GM12878 (cell line): ENCODE measurements around the gene TRAPPC6A. TPM values are rescaled to one million over a fixed set of nuclear protein-coding genes. Genes with fewer than 3 reads are reported as not detected.

ENCODE experiments used
- ATAC-seq: fragments of 200-7000 bp; cut with Tn5 transposase; 3 replicates; pipeline ENCODE4 v1.9.1; 2020; ENCODE audit warnings: mild to moderate bottlenecking, moderate library complexity
- BruUV-seq: library from RNA; stranded (reverse); fragments of 400-500 nt; replicated peaks from 2 replicates; lab custom pipeline; 2021; lab: Mats Ljungman, UMichigan
- CTCF ChIA-PET: fragments of 300-600 bp; sonication (Branson Sonifier 250); formaldehyde crosslinking; extraction: SDS; loops from one replicate; lab custom pipeline; 2021; ENCODE audit warnings: inconsistent platforms; lab: Yijun Ruan, JAX
- POLR2A ChIA-PET: fragments of 350-600 bp; formaldehyde crosslinking; extraction: SDS; loops from one replicate; lab custom pipeline; 2021; ENCODE audit warnings: inconsistent platforms; lab: Charles Lee
- RAD21 ChIA-PET: fragments of 300-600 bp; sonication (Branson Sonifier 250); formaldehyde crosslinking; loops from one replicate; lab custom pipeline; 2023; ENCODE audit warnings: antibody characterized with exemption; ENCODE audit not compliant: unreplicated experiment; lab: Charles Lee
- SMC1A ChIA-PET: fragments of 300-600 bp; sonication (Branson Sonifier 250); formaldehyde crosslinking; loops from one replicate; lab custom pipeline; 2023; ENCODE audit not compliant: unreplicated experiment, uncharacterized antibody; lab: Charles Lee
- DNase-seq: peaks from one replicate; pipeline ENCODE4 v3.0.0-alpha.2; 2011; ENCODE audit warnings: low read depth, low spot score
- FAIRE-seq: peaks from 3 replicates; lab custom pipeline; 2011; peaks lifted over from hg19 to GRCh38; lab: Jason Lieb, UNC
- H2AFZ ChIP-seq: 2 replicates; pipeline ENCODE4 v1.6.0; 2011; ENCODE audit warnings: low read depth, low read length, control low read depth; ENCODE audit not compliant: control insufficient read depth
- H3K27ac ChIP-seq: 2 replicates; pipeline ENCODE4 v1.5.1; 2011; ENCODE audit warnings: control low read depth; ENCODE audit not compliant: control insufficient read depth, insufficient read depth
- H3K27me3 ChIP-seq, 2 experiments: replicated peaks in 1 of 2; 2 replicates each; pipeline versions ENCODE4 v1.6.0 to v1.6.1; 2011; ENCODE audit warnings: low read length in 1 of 2; ENCODE audit not compliant: control insufficient read depth in 2 of 2, insufficient read depth in 2 of 2
- H3K36me3 ChIP-seq, 2 experiments: 2 replicates each; pipeline ENCODE4 v1.5.1; 2011; ENCODE audit warnings: low read length in 1 of 2; ENCODE audit not compliant: control insufficient read depth in 2 of 2, insufficient read depth in 2 of 2
- H3K4me1 ChIP-seq: 2 replicates; pipeline ENCODE4 v1.6.1; 2011; ENCODE audit warnings: mild to moderate bottlenecking, low read length, moderate library complexity, mixed read lengths; ENCODE audit not compliant: control insufficient read depth, insufficient read depth
- H3K4me2 ChIP-seq: 2 replicates; pipeline ENCODE4 v1.6.0; 2011; ENCODE audit warnings: control low read depth; ENCODE audit not compliant: control insufficient read depth, insufficient read depth
- H3K4me3 ChIP-seq: fragments of 200-600 bp; sonication (generic); 2 replicates; pipeline ENCODE4 v1.5.1; 2016
- H3K79me2 ChIP-seq: 2 replicates; pipeline ENCODE4 v1.6.0; 2011; ENCODE audit warnings: low read length; ENCODE audit not compliant: control insufficient read depth, insufficient read depth
- H3K9ac ChIP-seq: 2 replicates; pipeline ENCODE4 v1.8.0; 2011; ENCODE audit warnings: low read length, control low read depth, mixed read lengths; ENCODE audit not compliant: control insufficient read depth, insufficient read depth
- H3K9me3 ChIP-seq: replicated peaks from 3 replicates; pipeline ENCODE4 v1.5.1; 2011; ENCODE audit warnings: mild to moderate bottlenecking, low read length; ENCODE audit not compliant: control insufficient read depth, insufficient read depth
- H4K20me1 ChIP-seq: 2 replicates; pipeline ENCODE4 v1.6.0; 2011; ENCODE audit not compliant: control insufficient read depth, insufficient read depth
- ATF7 ChIP-seq: fragments of 450-650 bp; IDR thresholded peaks from 2 replicates; pipeline ENCODE4 v1.6.1; 2016; ENCODE audit warnings: low read depth, mild to moderate bottlenecking
- DPF2 ChIP-seq: fragments of 450-650 bp; IDR thresholded peaks from 2 replicates; pipeline ENCODE4 v1.6.1; 2017; ENCODE audit warnings: mild to moderate bottlenecking
- EP300 ChIP-seq, 2 experiments: fragments of 150-350 bp in 1 of 2; IDR thresholded peaks; 2 replicates each; pipeline ENCODE4 v1.6.1; 2011 to 2012; ENCODE audit warnings: low read depth in 2 of 2, low read length in 2 of 2, borderline replicate concordance in 1 of 2, improper control_type of control experiment in 1 of 2, inconsistent platforms in 1 of 2; ENCODE audit not compliant: control insufficient read depth in 1 of 2
- FOXM1 ChIP-seq: IDR thresholded peaks from 2 replicates; pipeline ENCODE4 v1.6.1; 2012; ENCODE audit warnings: low read depth, mild to moderate bottlenecking, inconsistent platforms, low read length, moderate library complexity
- HDAC6 ChIP-seq: fragments of 200-600 bp; sonication (generic); IDR thresholded peaks from one replicate; pipeline ENCODE4 v1.8.0; 2017; ENCODE audit warnings: antibody characterized with exemption; ENCODE audit not compliant: unreplicated experiment
- IRF5 ChIP-seq: fragments of 450-650 bp; IDR thresholded peaks from 2 replicates; pipeline ENCODE4 v1.6.1; 2017; ENCODE audit warnings: borderline replicate concordance
- MLLT1 ChIP-seq: fragments of 450-650 bp; IDR thresholded peaks from 2 replicates; pipeline ENCODE4 v1.6.1; 2016; ENCODE audit warnings: mild to moderate bottlenecking
- NBN ChIP-seq: fragments of 450-650 bp; IDR thresholded peaks from 2 replicates; pipeline ENCODE4 v1.6.1; 2016
- RCOR1 ChIP-seq: conservative IDR thresholded peaks from 2 replicates; pipeline ENCODE4 v1.6.1; 2012; ENCODE audit warnings: low read depth, low read length, improper control_type of control experiment
- RELA ChIP-seq: fragments of 450-650 bp; IDR thresholded peaks from 2 replicates; pipeline ENCODE4 v1.8.0; 2014; ENCODE audit warnings: borderline replicate concordance; ENCODE audit not compliant: partially characterized antibody
- SIX5 ChIP-seq: IDR thresholded peaks from 2 replicates; pipeline ENCODE4 v1.6.1; 2011; ENCODE audit warnings: mild to moderate bottlenecking, low read depth, low read length, moderate library complexity; ENCODE audit not compliant: severe bottlenecking
- TARDBP ChIP-seq: IDR thresholded peaks from 2 replicates; pipeline ENCODE4 v1.6.1; 2016; ENCODE audit warnings: borderline replicate concordance
- USF2 ChIP-seq: IDR thresholded peaks from 2 replicates; pipeline ENCODE4 v1.6.1; 2011; ENCODE audit warnings: low read depth, low read length, improper control_type of control experiment, borderline replicate concordance
- ZBED1 ChIP-seq: IDR thresholded peaks from 2 replicates; pipeline ENCODE4 v1.6.1; 2016; ENCODE audit warnings: borderline replicate concordance
- ZZZ3 ChIP-seq: IDR thresholded peaks from 2 replicates; pipeline ENCODE4 v1.6.1; 2011; ENCODE audit warnings: low read depth; ENCODE audit not compliant: control insufficient read depth, insufficient read length
- WGBS: methylation state at CpG from one replicate; pipeline ENCODE4 v1.1.6; 2016; ENCODE audit warnings: low lambda C conversion rate; ENCODE audit not compliant: insufficient replicate concordance, insufficient coverage; ENCODE audit errors: missing lambda C conversion rate; 5-methylcytosine and 5-hydroxymethylcytosine counted together
- in situ Hi-C: fragments of 300-500 bp; cut with MboI; formaldehyde crosslinking; loops from 9 replicates; pipeline ENCODE4 v1.14.3; 2018; ENCODE audit warnings: mixed read lengths
- intact Hi-C: fragments of 100-400 bp; cut with micrococcal nuclease; formaldehyde crosslinking; loops from one replicate; pipeline ENCODE4 v1.14.2; 2022; ENCODE audit not compliant: unreplicated experiment
- polyA plus RNA-seq, 11 experiments: library from polyadenylated mRNA; depleted of rRNA in 4 of 11; unstranded in 6 of 11; stranded (reverse) in 5 of 11; fragments of >200 nt; fragmentation: Nextera tagmentation in 4 of 11; fragmentation: Illumina TruSeq in 1 of 11; extraction: Ambion mirVana in 4 of 11; extraction: Trizol in 1 of 11; gene quantifications; 1 replicate in 1 of 11; 2 replicates in 10 of 11; pipeline versions ENCODE4 v1.2.1 to v1.2.3, GENCODE V29; 2011 to 2016; ENCODE audit warnings: inconsistent platforms in 2 of 11, missing spikeins in 2 of 11, low read depth in 1 of 11
- total RNA-seq, 4 experiments: library from RNA; depleted of rRNA in 3 of 4; stranded (reverse); fragments of >200 nt in 3 of 4; fragmentation: Illumina TruSeq in 1 of 4; extraction: Trizol in 1 of 4; gene quantifications; 2 replicates each; pipeline versions ENCODE4 v1.2.1 to v1.2.3, GENCODE V29; 2013 to 2021
- TF ChIP-seq, protein P1 (sequence below): fragments of 450-650 bp; IDR thresholded peaks from 2 replicates; pipeline ENCODE4 v1.6.1; 2016; ENCODE audit warnings: mild to moderate bottlenecking
- TF ChIP-seq, protein P2 (sequence below): IDR thresholded peaks from 2 replicates; pipeline ENCODE4 v1.6.1; 2012; ENCODE audit warnings: low read depth, low read length, improper control_type of control experiment

Gene TRAPPC6A
- total and polyA plus RNA-seq, 10 of the 15 experiments (the other 5 are each of a cell fraction or from before 2014, with no cell fraction given): 1.8 to 83.9 (median 35.8) TPM

- Histone ChIP-seq H3K4me3 (no peak overlapping the region), H3K4me2 (peak overlapping the region; percentile 47), H4K20me1 (peaks cover 3% of the 10 kb centered on the region; the same call in 1 of the 2 replicates), H3K9me3 (no peaks in the 10 kb centered on the region), H2AFZ (no peak overlapping the region), H3K27ac (peak overlapping the region; percentile 62), H3K4me1 (peaks cover 61% of the 10 kb centered on the region), H3K36me3 (peaks cover 0 to 9% of the 10 kb centered on the region in 2 experiments; a peak in 3 of 4 replicates), H3K79me2 (peaks cover 59% of the 10 kb centered on the region), H3K9ac (peak overlapping the region; percentile 2; the same call in 1 of the 2 replicates), H3K27me3 (no peaks in the 10 kb centered on the region)
- RAD21 ChIA-PET: interaction anchor here (1.4 to 2.2 kb wide), 4 partner anchors 15 to 70 kb away, joined by 4 to 5 read pairs (median 4); partner anchors contain the start of genes BLOC1S3 and TRAPPC6A
- DNase-seq: peak; percentile 40
- CTCF ChIA-PET: interaction anchor here (0.6 to 1.4 kb wide), 3 partner anchors 18 to 62 kb away, joined by 3 read pairs; no protein-coding TSS in a partner anchor
- FAIRE-seq: no peak
- 68% methylated on average over 11 of the region's 11 CpGs for WGBS
- intact Hi-C loops: no loop called here
- in situ Hi-C loops: no loop called here
- no TSS peak for BruUV-seq
- SMC1A ChIA-PET: interaction anchor here (1.9 kb wide), 1 partner anchor 15 kb away, joined by 6 read pairs; no protein-coding TSS in a partner anchor
- ATAC-seq: peak; percentile 7
- POLR2A ChIA-PET: interaction anchor here (1.2 kb wide), 1 partner anchor 15 kb away, joined by 3 read pairs; no protein-coding TSS in a partner anchor
- TF ChIP-seq SIX5 (no peak), FOXM1 (no peak), ZZZ3 (no peak), MLLT1 (peak; percentile 88; the same call in 1 of the 2 replicates), HDAC6 (no peak), USF2 (no peak), ATF7 (peak; percentile 67), DPF2 (0 out of 2 replicates have a peak, but pooled peaks have one; percentile 49), IRF5 (no peak), NBN (peak; percentile 67; the same call in 1 of the 2 replicates), EP300 (IDR thresholded peaks at IDR 0.05; ENCODE audit: borderline replicate concordance in 1 of 2, control insufficient read depth in 1 of 2, low read depth in 2 of 2, low read length in 2 of 2) (0 out of 4 replicates have a peak, but pooled peaks of 1 of the 2 experiments have one; percentile 32), RELA (no peak), TARDBP (no peak), RCOR1 (no peak), ZBED1 (no peak)
- TF ChIP-seq, protein P1, sequence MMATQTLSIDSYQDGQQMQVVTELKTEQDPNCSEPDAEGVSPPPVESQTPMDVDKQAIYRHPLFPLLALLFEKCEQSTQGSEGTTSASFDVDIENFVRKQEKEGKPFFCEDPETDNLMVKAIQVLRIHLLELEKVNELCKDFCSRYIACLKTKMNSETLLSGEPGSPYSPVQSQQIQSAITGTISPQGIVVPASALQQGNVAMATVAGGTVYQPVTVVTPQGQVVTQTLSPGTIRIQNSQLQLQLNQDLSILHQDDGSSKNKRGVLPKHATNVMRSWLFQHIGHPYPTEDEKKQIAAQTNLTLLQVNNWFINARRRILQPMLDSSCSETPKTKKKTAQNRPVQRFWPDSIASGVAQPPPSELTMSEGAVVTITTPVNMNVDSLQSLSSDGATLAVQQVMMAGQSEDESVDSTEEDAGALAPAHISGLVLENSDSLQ: no peak
- TF ChIP-seq, protein P2, sequence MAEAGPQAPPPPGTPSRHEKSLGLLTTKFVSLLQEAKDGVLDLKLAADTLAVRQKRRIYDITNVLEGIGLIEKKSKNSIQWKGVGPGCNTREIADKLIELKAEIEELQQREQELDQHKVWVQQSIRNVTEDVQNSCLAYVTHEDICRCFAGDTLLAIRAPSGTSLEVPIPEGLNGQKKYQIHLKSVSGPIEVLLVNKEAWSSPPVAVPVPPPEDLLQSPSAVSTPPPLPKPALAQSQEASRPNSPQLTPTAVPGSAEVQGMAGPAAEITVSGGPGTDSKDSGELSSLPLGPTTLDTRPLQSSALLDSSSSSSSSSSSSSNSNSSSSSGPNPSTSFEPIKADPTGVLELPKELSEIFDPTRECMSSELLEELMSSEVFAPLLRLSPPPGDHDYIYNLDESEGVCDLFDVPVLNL: no peak
Measured at GRCh38 chr19:45121827-45122345, 56.2 kb downstream of the TRAPPC6A start.
